Measurements from ENCODE around the gene GUF1. TPM values are rescaled to one million over a fixed set of nuclear protein-coding genes. Genes with fewer than 3 reads are reported as not detected.

The GUF1 gene, protein sequence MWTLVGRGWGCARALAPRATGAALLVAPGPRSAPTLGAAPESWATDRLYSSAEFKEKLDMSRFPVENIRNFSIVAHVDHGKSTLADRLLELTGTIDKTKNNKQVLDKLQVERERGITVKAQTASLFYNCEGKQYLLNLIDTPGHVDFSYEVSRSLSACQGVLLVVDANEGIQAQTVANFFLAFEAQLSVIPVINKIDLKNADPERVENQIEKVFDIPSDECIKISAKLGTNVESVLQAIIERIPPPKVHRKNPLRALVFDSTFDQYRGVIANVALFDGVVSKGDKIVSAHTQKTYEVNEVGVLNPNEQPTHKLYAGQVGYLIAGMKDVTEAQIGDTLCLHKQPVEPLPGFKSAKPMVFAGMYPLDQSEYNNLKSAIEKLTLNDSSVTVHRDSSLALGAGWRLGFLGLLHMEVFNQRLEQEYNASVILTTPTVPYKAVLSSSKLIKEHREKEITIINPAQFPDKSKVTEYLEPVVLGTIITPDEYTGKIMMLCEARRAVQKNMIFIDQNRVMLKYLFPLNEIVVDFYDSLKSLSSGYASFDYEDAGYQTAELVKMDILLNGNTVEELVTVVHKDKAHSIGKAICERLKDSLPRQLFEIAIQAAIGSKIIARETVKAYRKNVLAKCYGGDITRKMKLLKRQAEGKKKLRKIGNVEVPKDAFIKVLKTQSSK
- 8.8 and 9.8 TPM in 2 replicates for total RNA-seq

DNA sequence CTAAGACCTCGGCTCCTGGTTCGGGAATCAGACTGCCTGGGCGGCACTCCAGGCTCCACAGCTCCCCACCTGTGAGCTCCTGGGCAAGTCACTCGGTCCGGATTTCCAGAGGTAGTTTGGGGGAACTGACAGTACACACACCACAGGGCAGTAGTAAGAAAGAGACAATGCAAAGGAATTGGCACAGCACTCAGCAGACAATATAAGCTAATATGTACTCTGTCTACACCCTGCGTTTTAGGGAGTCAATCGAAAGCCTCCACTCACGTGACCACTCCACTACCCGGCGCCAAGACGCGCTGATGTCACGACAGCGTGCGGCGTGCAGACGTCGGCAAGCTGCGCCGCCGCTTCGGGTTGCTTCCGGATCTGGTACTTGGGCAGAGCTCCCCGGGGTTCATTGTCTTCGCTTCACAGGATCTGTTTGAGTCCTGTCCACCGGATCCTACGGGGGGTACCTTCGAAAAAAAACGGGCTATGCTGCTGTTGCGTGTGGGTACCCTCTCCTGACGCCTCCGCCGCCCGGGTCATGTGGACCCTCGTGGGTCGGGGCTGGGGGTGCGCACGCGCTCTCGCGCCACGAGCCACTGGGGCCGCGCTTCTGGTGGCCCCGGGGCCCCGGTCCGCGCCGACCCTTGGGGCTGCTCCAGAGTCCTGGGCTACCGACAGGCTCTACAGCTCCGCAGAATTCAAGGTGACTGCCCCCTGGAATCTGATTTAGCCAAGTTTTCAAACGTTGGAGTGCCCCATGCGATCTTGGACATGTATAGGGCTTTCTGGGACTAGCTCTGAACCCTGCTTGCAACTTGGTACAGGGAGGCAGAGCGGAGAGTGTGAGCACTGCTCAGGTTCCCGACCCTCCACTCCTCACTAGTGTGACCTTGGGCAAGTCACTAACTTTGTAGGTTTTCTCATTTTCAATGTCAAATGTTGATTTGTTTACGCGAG, at the start of gene GUF1:
Gene GUF1, plus strand, starts transcription at position 327 of the 948 bp plus-strand sequence. Its CDS starts 203 bp downstream, at position 530.

DNA sequence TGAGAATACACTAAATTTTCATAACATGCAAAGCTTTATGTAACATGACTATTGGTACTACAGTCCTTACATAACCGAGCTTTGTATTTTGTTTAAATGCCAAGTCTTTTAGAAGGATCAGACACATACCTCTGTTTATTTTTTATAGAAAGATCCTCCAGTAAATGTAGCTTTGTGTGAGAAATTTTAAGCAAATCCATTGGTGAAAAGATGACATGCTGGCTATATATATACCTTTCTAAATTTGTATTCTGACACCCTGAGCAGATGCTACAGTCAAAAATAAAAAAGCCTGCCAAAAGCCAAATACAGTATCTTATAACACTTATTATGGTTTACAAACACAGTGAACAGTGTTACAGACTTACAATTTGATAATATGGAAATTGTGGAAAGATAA, 26.8 kb upstream of the GUF1 start, which contains the start of gene YIPF7:
Gene YIPF7, minus strand, starts transcription at position 201 of the 400 bp plus-strand sequence. CDS start 1,525 bp downstream, outside the sequence.

DNA sequence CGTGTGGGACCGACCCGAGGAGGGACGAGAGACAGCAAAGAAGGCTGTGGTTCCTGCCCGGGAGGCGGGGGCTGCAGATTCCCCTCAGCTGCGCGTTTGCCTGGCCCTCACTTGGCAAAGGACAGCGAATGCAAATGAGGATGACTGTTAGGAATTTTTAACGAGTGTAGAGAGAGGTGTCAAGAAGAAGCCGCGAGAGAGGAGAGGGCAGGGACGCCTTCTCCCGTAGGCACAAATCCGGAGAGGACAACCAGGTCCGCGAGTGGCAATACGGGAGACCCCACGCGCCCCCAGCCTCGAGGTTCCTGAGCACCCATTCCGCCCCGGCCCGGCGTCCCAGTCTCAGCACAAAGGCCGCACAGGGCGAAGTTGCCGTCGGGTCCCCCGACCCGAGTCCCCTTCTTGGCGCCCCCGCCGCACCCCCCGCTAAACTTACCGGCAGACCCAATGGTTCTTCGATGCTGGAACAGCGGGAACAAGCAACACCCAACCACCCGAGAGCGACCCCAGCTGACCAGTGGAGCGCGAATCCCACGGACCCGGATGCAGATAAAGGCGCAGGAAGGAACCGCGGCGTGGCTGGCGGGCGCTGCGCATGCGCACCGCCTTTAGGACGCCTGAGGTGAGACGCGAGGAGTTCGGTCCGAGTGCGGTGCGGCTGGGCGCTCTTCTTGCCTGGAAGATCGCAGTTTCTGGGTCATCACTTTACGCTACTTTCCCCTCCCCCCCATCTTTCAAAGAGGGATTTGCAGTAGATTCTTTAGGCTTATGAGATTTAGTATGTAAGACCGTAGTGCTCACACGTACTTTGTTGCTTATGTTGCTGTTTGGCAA, 48.0 kb downstream of the GUF1 start, which contains the start of gene GNPDA2:
Gene GNPDA2, minus strand, starts transcription at position 519 of the 834 bp plus-strand sequence. CDS start 4,349 bp downstream, outside the sequence.

Other genes starting within 250 kb of the GUF1 start
- gene KCTD8, start 229.6 kb upstream of the GUF1 start, total RNA-seq = not detected in 2 replicates
- gene YIPF7, start 26.8 kb upstream of the GUF1 start, total RNA-seq = not detected in 2 replicates
- gene GNPDA2, start 48.1 kb downstream of the GUF1 start, total RNA-seq = 25.0 and 27.4 TPM in 2 replicates